HG03097 (cell line): ENCODE measurements around the gene PRR7.
"Not testable (repeated sequence)": the region's sequence is repeated elsewhere in the genome, so short reads cannot be mapped to it uniquely, and the experiment has no call there.

Source experiments
- ATAC-seq: cut with Tn5 transposase; IDR thresholded peaks from one replicate; pipeline ENCODE4 v1.9.1; 2021; ENCODE audit not compliant: unreplicated experiment, low FRiP score

The PRR7 gene

GRCh38 chr5:177478711-177479646 lies 32.4 kb downstream of the PRR7 start:
- ATAC-seq, result no peak

- ATAC-seq, result no peak
These were observed 33.2 kb downstream of the PRR7 start for GRCh38 chr5:177479774-177480173.

- no peak for ATAC-seq
These were observed 35.8 kb downstream of the PRR7 start for GRCh38 chr5:177482359-177482795.

- no peak for ATAC-seq
These were observed 36.4 kb downstream of the PRR7 start for GRCh38 chr5:177483042-177483441.

- no peak for ATAC-seq
These were observed 37.6 kb downstream of the PRR7 start for GRCh38 chr5:177483994-177484901.

GRCh38 chr5:177484902-177485549 lies 38.4 kb downstream of the PRR7 start:
- no peak for ATAC-seq

- ATAC-seq, result not testable (repeated sequence)
These were observed 39.1 kb downstream of the PRR7 start for GRCh38 chr5:177485753-177486152.

GRCh38 chr5:177486256-177486655 lies 39.6 kb downstream of the PRR7 start:
- no peak for ATAC-seq

- ATAC-seq, result no peak
These were observed 40.5 kb downstream of the PRR7 start for GRCh38 chr5:177487144-177487543.

GRCh38 chr5:177487975-177488374 lies 41.4 kb downstream of the PRR7 start:
- no peak for ATAC-seq

GRCh38 chr5:177489119-177489716 lies 42.6 kb downstream of the PRR7 start:
- ATAC-seq, result no peak

GRCh38 chr5:177490311-177490991 lies 43.8 kb downstream of the PRR7 start:
- ATAC-seq, result no peak

GRCh38 chr5:177490992-177491391 lies 44.4 kb downstream of the PRR7 start:
- ATAC-seq, result no peak

GRCh38 chr5:177491429-177491945 lies 44.9 kb downstream of the PRR7 start:
- ATAC-seq, result no peak

- ATAC-seq, result no peak
These were observed 45.6 kb downstream of the PRR7 start for GRCh38 chr5:177491983-177492746.

- ATAC-seq, result no peak
These were observed 46.2 kb downstream of the PRR7 start for GRCh38 chr5:177492841-177493240.

- no peak for ATAC-seq
These were observed 47.3 kb downstream of the PRR7 start for GRCh38 chr5:177493795-177494345.

- ATAC-seq, result no peak
These were observed 48.0 kb downstream of the PRR7 start for GRCh38 chr5:177494346-177495195.
